HCT116 (cell line): ENCODE results near the gene PTPN13. TPM values are rescaled to one million over a fixed set of nuclear protein-coding genes. Genes with fewer than 3 reads are reported as not detected.

Experiments
- ATAC-seq: fragments of 200-7000 bp; cut with Tn5 transposase; 2 replicates; pipeline ENCODE4 v1.9.1; 2020; ENCODE audit warnings: mild to moderate bottlenecking, moderate library complexity
- BruUV-seq: library from RNA; stranded (reverse); fragments of 400-500 nt; replicated peaks from 2 replicates; lab custom pipeline; 2021; lab: Mats Ljungman, UMichigan
- CTCF ChIA-PET: fragments of 300-600 bp; sonication (Branson Sonifier 250); formaldehyde crosslinking; loops from one replicate; lab custom pipeline; 2021; ENCODE audit warnings: antibody characterized with exemption; lab: Charles Lee
- POLR2A ChIA-PET: fragments of 300-600, 350-600 bp; sonication (Branson Sonifier 250); formaldehyde crosslinking; loops from one replicate; lab custom pipeline; 2021; ENCODE audit warnings: antibody characterized with exemption; lab: Charles Lee
- RAD21 ChIA-PET, 2 experiments: fragments of 300-600 bp; sonication (Branson Sonifier 250); formaldehyde crosslinking; loops; one replicate each; lab custom pipeline; 2023; ENCODE audit warnings: low total read pairs in 2 of 2; ENCODE audit not compliant: uncharacterized antibody in 2 of 2, unreplicated experiment in 2 of 2, low non-redundant PET in 1 of 2; lab: Charles Lee
- DNase-seq: peaks from one replicate; pipeline ENCODE4 v3.0.0-alpha.2; 2010; ENCODE audit warnings: low read depth, low spot score
- H2AFZ ChIP-seq: fragments of 200-600 bp; shearing (Covaris generic), sonication (generic); 2 replicates; pipeline ENCODE4 v1.6.1; 2017; ENCODE audit warnings: low read depth, mixed run types, mixed read lengths, antibody characterized with exemption, low read length; ENCODE audit not compliant: poor library complexity, severe bottlenecking
- H3K27ac ChIP-seq: 2 replicates; pipeline ENCODE4 v1.5.1; 2012; ENCODE audit warnings: low read depth, low read length
- H3K27me3 ChIP-seq: fragments of 200-600 bp; sonication (generic); 2 replicates; pipeline ENCODE4 v1.6.1; 2016; ENCODE audit warnings: mixed run types, low read length, mixed read lengths; ENCODE audit not compliant: insufficient read depth
- H3K36me3 ChIP-seq, 2 experiments: fragments of 200-500 bp in 1 of 2; fragments of 200-600 bp in 1 of 2; sonication (Bioruptor generic) in 1 of 2; sonication (generic) in 1 of 2; 2 replicates each; pipeline versions ENCODE4 v1.5.1 to v1.6.1; 2014 to 2016; ENCODE audit warnings: low read length in 2 of 2, inconsistent platforms in 1 of 2, mixed read lengths in 1 of 2, mixed run types in 1 of 2; ENCODE audit not compliant: insufficient read depth in 2 of 2, control insufficient read depth in 1 of 2
- H3K4me1 ChIP-seq, 2 experiments: fragments of 200-600 bp in 1 of 2; sonication (generic) in 1 of 2; 2 replicates each; pipeline versions ENCODE4 v1.5.1 to v1.6.1; 2012 to 2017; ENCODE audit warnings: low read length in 2 of 2, inconsistent platforms in 1 of 2, mild to moderate bottlenecking in 1 of 2, mixed read lengths in 1 of 2, mixed run types in 1 of 2, moderate library complexity in 1 of 2; ENCODE audit not compliant: insufficient read depth in 2 of 2, control insufficient read depth in 1 of 2
- H3K4me2 ChIP-seq: fragments of 200-600 bp; sonication (generic); 2 replicates; pipeline ENCODE4 v1.6.1; 2017; ENCODE audit warnings: mixed run types, low read length, mixed read lengths
- H3K4me3 ChIP-seq, 2 experiments: fragments of 200-600 bp in 1 of 2; sonication (generic) in 1 of 2; replicated peaks in 1 of 2; 2 replicates each; pipeline ENCODE4 v1.5.1; 2011 to 2016; ENCODE audit warnings: low read length in 2 of 2, control low read depth in 1 of 2, low read depth in 1 of 2, mild to moderate bottlenecking in 1 of 2, mixed read lengths in 1 of 2, mixed run types in 1 of 2
- H3K79me2 ChIP-seq: fragments of 200-600 bp; sonication (generic); 2 replicates; pipeline ENCODE4 v1.6.1; 2017; ENCODE audit warnings: mild to moderate bottlenecking, mixed run types, low read length, moderate library complexity, mixed read lengths; ENCODE audit not compliant: insufficient read depth
- H3K9ac ChIP-seq: fragments of 200-600 bp; sonication (generic); 2 replicates; pipeline ENCODE4 v1.6.1; 2016; ENCODE audit warnings: low read length, mixed read lengths
- H3K9me2 ChIP-seq: fragments of 200-600 bp; sonication (generic), shearing (Covaris generic); 2 replicates; pipeline ENCODE4 v1.6.1; 2017; ENCODE audit warnings: mixed run types, mild to moderate bottlenecking, moderate library complexity; ENCODE audit not compliant: insufficient read depth
- H3K9me3 ChIP-seq, 2 experiments: fragments of 200-500 bp in 1 of 2; fragments of 200-600 bp in 1 of 2; sonication (Bioruptor generic) in 1 of 2; sonication (generic) in 1 of 2; 2 replicates each; pipeline ENCODE4 v1.6.1; 2014 to 2017; ENCODE audit warnings: low read length in 2 of 2, mixed read lengths in 2 of 2, inconsistent platforms in 1 of 2, low read depth in 1 of 2, mild to moderate bottlenecking in 1 of 2, mixed run types in 1 of 2, moderate library complexity in 1 of 2; ENCODE audit not compliant: control insufficient read depth in 1 of 2, insufficient read depth in 1 of 2
- H4K20me1 ChIP-seq: fragments of 200-600 bp; sonication (generic), shearing (Covaris generic); 2 replicates; pipeline ENCODE4 v1.6.1; 2017; ENCODE audit warnings: mixed run types, mild to moderate bottlenecking, moderate library complexity; ENCODE audit not compliant: insufficient read depth
- EZH2phosphoT487 ChIP-seq: fragments of 200-600 bp; IDR thresholded peaks from 2 replicates; pipeline ENCODE4 v1.6.1; 2018; ENCODE audit warnings: antibody characterized with exemption, borderline replicate concordance
- JUND ChIP-seq: IDR thresholded peaks from 2 replicates; pipeline ENCODE4 v1.6.1; 2012
- SIN3A ChIP-seq: IDR thresholded peaks from 2 replicates; pipeline ENCODE4 v1.6.1; 2012; ENCODE audit warnings: low read depth
- ZBTB33 ChIP-seq: IDR thresholded peaks from 2 replicates; pipeline ENCODE4 v1.6.1; 2011; ENCODE audit warnings: mild to moderate bottlenecking, low read length, moderate library complexity; ENCODE audit not compliant: insufficient replicate concordance; ENCODE audit errors: extremely low read depth
- intact Hi-C: fragments of 100-400 bp; cut with micrococcal nuclease; formaldehyde crosslinking; loops from 2 replicates; pipeline ENCODE4 v1.10.0; 2022
- total RNA-seq: library from RNA; stranded (reverse); gene quantifications from one replicate; pipeline ENCODE4 v1.2.1, GENCODE V29; 2021; ENCODE audit not compliant: unreplicated experiment

The PTPN13 gene
- total RNA-seq, 1 experiment from 2014 or later, result 14.6 TPM

- no peaks in the 10 kb centered on the region for H3K27me3 ChIP-seq
- no peak for DNase-seq
- intact Hi-C loops, result no loop called here
- no peaks in the 10 kb centered on the region for H3K9me2 ChIP-seq
- no peak overlapping the region for H3K4me3 ChIP-seq
- no peak overlapping the region for H3K4me2 ChIP-seq
- BruUV-seq, result no TSS peak
- H3K9ac ChIP-seq, result no peak overlapping the region
- ChIA-PET RAD21 (no interaction called here), CTCF (no interaction called here)
- no peaks in the 10 kb centered on the region for H3K36me3 ChIP-seq
- H3K27ac ChIP-seq, result no peak overlapping the region
- no peaks in the 10 kb centered on the region for H3K79me2 ChIP-seq
- H2AFZ ChIP-seq, result no peak overlapping the region
- TF ChIP-seq ZBTB33, result no peak
- TF ChIP-seq EZH2phosphoT487, result no peak
- TF ChIP-seq, all 23 proteins: peak for 0
- no peaks in the 10 kb centered on the region for H3K9me3 ChIP-seq
- ATAC-seq, result no peak
- H4K20me1 ChIP-seq, result no peaks in the 10 kb centered on the region
- POLR2A ChIA-PET, result no interaction called here
- H3K4me1 ChIP-seq, result no peaks in the 10 kb centered on the region
Measured at GRCh38 chr4:86759298-86759697, 165.2 kb downstream of the PTPN13 start.

GRCh38 chr4:86762649-86763048 is 168.5 kb downstream of the PTPN13 start:
- no peak for TF ChIP-seq EZH2phosphoT487
- TF ChIP-seq SIN3A, result no peak
- no peak for TF ChIP-seq JUND
- no TSS peak for BruUV-seq
- DNase-seq, result no peak
- Histone ChIP-seq H3K4me3 (no peak overlapping the region), H3K9me2 (no peaks in the 10 kb centered on the region), H3K27ac (no peak overlapping the region), H3K9ac (no peak overlapping the region), H3K36me3 (no peaks in the 10 kb centered on the region), H4K20me1 (no peaks in the 10 kb centered on the region), H3K79me2 (no peaks in the 10 kb centered on the region), H3K4me2 (no peak overlapping the region), H3K4me1 (no peaks in the 10 kb centered on the region), H2AFZ (no peak overlapping the region), H3K27me3 (no peaks in the 10 kb centered on the region), H3K9me3 (no peaks in the 10 kb centered on the region)
- CTCF ChIA-PET, result no interaction called here
- intact Hi-C loops, result no loop called here
- no peak for ATAC-seq
- RAD21 ChIA-PET, result no interaction called here
- POLR2A ChIA-PET, result no interaction called here
